Omental fat pad (tissue), 4 donors: ENCODE data around the gene FER. TPM values are rescaled to one million over a fixed set of nuclear protein-coding genes. Genes with fewer than 3 reads are reported as not detected.

Source experiments
- ATAC-seq: fragments of 150-250 bp; one replicate; pipeline ENCODE4 v1.9.1; 2016; ENCODE audit warnings: mild to moderate bottlenecking, moderate library complexity; ENCODE audit not compliant: low FRiP score
- DNase-seq: peaks from one replicate; pipeline ENCODE4 v3.0.0-alpha.2; 2019; ENCODE audit warnings: low spot score
- total RNA-seq, 4 donors: library from RNA; depleted of rRNA; stranded (reverse); fragments of >200 nt; gene quantifications; one replicate each; pipeline ENCODE4 v1.1.0, GENCODE V29; 2016
- TF ChIP-seq, protein P1 (sequence below), 3 donors: fragments of 450-650 bp; IDR thresholded peaks; one replicate each; pipeline ENCODE4 v1.5.1; 2016 to 2017; ENCODE audit warnings: antibody characterized with exemption in 3 of 3, mild to moderate bottlenecking in 3 of 3, moderate library complexity in 2 of 3

FER gene
- total RNA-seq, 4 donors from 2014 or later, result 25.2 to 33.1 (median 29.5) TPM

DNA sequence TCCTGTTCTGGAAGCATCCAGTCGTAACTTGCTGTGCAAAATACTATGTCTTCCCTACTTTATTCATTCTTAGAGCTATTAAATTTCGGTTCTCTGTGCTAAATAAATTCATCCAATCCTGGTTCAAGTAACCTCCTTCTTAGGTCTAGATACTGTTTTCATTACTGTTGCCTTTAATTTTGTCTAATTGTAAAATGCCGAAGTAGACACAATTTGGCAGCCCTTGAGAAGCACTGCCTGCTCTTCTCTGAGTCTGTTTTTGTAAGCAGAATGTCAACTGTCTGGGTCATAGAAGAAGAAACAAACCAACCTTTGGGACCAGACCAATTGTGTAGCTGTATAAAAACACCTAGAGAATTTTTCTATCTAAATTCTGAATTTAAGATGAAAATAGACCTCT, 412.8 kb downstream of the FER start:
- no peak for DNase-seq
- ATAC-seq, result no peak
- TF ChIP-seq, protein P1, sequence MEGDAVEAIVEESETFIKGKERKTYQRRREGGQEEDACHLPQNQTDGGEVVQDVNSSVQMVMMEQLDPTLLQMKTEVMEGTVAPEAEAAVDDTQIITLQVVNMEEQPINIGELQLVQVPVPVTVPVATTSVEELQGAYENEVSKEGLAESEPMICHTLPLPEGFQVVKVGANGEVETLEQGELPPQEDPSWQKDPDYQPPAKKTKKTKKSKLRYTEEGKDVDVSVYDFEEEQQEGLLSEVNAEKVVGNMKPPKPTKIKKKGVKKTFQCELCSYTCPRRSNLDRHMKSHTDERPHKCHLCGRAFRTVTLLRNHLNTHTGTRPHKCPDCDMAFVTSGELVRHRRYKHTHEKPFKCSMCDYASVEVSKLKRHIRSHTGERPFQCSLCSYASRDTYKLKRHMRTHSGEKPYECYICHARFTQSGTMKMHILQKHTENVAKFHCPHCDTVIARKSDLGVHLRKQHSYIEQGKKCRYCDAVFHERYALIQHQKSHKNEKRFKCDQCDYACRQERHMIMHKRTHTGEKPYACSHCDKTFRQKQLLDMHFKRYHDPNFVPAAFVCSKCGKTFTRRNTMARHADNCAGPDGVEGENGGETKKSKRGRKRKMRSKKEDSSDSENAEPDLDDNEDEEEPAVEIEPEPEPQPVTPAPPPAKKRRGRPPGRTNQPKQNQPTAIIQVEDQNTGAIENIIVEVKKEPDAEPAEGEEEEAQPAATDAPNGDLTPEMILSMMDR (IDR thresholded peaks at IDR 0.05), result no peak

DNA sequence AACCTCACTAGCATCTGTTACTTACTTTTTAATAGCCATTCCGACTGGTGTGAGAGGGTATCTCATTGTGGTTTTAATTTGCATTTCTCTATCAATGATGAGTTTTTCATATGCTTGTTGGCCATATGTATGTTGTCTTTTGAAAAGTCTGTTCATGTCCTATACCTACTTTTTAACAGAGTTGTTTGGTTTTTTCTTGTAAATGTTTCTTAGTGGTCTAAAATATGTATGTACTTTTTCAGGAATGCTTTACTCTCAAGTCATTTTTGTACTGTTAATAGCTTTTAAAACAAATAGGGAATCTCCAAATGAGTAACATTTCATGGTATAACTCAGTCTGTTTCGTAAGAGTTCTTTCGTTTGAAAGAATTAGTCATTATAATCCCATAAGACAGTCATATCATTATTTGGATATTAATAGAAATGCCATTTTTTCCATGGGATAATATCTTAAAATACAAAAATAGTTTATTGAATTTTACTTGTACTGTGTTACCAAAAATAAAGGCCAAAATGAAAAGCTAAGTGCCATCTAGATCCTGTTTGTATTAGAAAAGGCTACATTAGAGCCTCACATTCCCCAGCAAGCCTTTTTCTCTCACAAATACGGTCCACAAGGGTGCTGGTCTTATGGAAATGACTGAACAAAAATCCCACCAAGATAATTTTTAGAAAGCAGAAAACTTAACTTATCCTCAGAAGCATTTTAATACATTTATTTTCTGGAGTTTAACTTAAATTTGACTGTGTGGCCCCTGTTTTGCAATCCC, 414.4 kb downstream of the FER start:
- ATAC-seq (no peak), DNase-seq (no peak)
- TF ChIP-seq, protein P1 (IDR thresholded peaks at IDR 0.05), result no peak

DNA sequence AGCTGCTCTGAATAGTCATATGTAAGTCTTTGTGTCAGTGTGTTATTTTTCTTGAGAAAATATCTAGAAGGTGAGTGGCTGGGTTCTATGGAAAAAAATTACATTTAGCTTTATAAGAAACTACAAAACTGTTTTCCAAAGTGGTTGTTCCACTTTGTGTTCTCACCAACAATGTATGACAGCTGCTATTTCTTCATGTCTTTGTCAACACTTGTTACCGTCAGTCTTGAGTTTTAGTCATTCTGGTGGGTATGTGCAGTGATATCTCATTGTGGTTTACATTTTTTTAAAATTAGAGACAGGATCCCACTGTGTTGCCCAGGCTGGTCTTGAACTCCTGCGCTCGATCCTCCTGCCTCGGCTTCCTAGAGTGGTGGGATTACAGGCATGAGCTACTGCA, 415.6 kb downstream of the FER start:
- TF ChIP-seq, protein P1 (IDR thresholded peaks at IDR 0.05), result no peak
- no peak for DNase-seq
- no peak for ATAC-seq

DNA sequence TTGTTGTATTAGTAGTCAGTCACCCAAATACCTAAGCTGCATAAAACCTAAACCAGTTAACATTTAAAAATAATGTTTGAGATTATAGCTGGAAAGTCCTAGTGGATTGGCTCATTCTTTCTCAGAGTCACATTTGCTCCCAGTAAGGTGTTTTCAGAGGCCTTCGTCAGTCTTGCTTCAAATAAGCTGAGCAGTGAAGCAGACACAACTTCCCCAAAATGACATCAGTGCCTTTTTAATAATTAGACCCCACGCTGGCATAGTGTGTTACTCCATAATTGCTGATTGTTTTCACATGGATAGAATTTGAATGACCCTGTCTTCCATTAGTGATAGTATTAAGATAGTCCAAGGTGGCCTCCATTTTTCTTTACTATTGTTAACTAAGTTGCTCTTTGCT, 416.3 kb downstream of the FER start:
- TF ChIP-seq, protein P1 (IDR thresholded peaks at IDR 0.05), result no peak
- ATAC-seq (no peak), DNase-seq (no peak)

DNA sequence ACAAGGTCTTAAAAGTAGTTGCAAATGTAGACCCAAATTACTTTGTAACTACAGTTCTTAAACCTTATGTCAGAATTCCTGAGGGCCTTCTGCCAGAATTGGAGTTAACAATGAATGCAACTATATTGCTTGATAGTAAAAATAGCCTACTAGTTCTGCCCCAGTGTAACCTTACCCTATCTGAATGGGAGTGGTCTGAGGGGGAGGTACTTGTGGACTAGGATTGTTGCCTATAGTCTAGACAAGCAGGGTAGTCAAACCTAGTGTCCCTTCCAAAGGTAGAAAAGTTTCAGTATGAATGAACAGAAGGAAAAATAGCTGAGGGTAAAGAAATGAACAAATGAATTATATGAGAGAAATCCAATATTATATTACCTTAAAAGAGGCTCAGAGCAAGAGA, 419.9 kb downstream of the FER start:
- TF ChIP-seq, protein P1 (IDR thresholded peaks at IDR 0.05), result no peak
- no peak for ATAC-seq

DNA sequence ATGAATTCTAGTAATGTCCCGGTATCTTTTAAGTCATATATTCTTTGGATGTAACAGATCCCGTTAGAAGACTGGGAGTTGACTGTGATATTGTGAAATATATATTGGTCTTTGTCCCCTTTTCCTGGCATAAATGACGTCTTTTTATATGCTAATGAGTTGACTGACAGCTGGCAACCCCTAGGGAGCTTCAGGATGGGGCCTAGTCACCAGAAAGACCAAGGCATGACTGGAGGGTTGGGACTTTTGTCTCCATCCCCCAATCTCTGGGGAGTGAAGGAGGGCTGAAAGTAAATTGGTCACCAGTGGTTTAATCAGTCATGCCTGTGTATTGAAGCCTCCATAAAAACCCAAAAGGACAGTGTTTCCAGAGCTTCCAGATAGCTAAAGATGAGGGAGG, 420.5 kb downstream of the FER start:
- TF ChIP-seq, protein P1 (IDR thresholded peaks at IDR 0.05), result no peak
- ATAC-seq (no peak), DNase-seq (no peak)

More for the DNA sequence above, 419.9 kb downstream of the FER start:
- no peak for DNase-seq
